Mesothelial cell of epicardium (in vitro differentiated cells): Measurements from ENCODE around the gene PTOV1. TPM values are rescaled to one million over a fixed set of nuclear protein-coding genes. Genes with fewer than 3 reads are reported as not detected.

ENCODE experiments used
- DNase-seq, 2 experiments: peaks; one replicate each; pipeline ENCODE4 v3.0.0; 2021; ENCODE audit warnings: low spot score in 2 of 2; ENCODE audit not compliant: unreplicated experiment in 2 of 2
- H3K27ac Mint-ChIP-seq: 2 replicates; pipeline ENCODE4 v1.8.0; 2021; ENCODE audit warnings: mixed read lengths
- H3K27me3 Mint-ChIP-seq: 2 replicates; pipeline ENCODE4 v1.8.0; 2021; ENCODE audit warnings: low read depth, mixed read lengths
- H3K36me3 Mint-ChIP-seq: 2 replicates; pipeline ENCODE4 v1.8.0; 2021; ENCODE audit warnings: mixed read lengths
- H3K4me1 Mint-ChIP-seq: 2 replicates; pipeline ENCODE4 v1.8.0; 2021; ENCODE audit warnings: mixed read lengths
- H3K4me3 Mint-ChIP-seq: 2 replicates; pipeline ENCODE4 v1.8.0; 2021; ENCODE audit warnings: mild to moderate bottlenecking, moderate library complexity, mixed read lengths
- H3K9me3 Mint-ChIP-seq: 2 replicates; pipeline ENCODE4 v1.8.0; 2021; ENCODE audit warnings: mixed read lengths
- CTCF ChIP-seq: fragments of 200-600 bp; sonication (generic); IDR thresholded peaks from one replicate; pipeline ENCODE4 v1.5.0; 2021; ENCODE audit warnings: antibody characterized with exemption; ENCODE audit not compliant: unreplicated experiment
- total RNA-seq: library from RNA; stranded (reverse); gene quantifications from 3 replicates; pipeline ENCODE4 v1.2.1, GENCODE V29; 2021

Gene PTOV1
- total RNA-seq, 1 donor from 2014 or later: 431 TPM

GRCh38 chr19:49836176-49837008 lies 14.6 kb upstream of the PTOV1 start:
- Mint-ChIP-seq H3K4me3 (no peak overlapping the region), H3K27me3 (no peaks in the 10 kb centered on the region), H3K27ac (no peak overlapping the region), H3K4me1 (no peaks in the 10 kb centered on the region), H3K9me3 (no peaks in the 10 kb centered on the region), H3K36me3 (peaks cover 47% of the 10 kb centered on the region)
- TF ChIP-seq CTCF: no peak
- DNase-seq: no peak

DNA sequence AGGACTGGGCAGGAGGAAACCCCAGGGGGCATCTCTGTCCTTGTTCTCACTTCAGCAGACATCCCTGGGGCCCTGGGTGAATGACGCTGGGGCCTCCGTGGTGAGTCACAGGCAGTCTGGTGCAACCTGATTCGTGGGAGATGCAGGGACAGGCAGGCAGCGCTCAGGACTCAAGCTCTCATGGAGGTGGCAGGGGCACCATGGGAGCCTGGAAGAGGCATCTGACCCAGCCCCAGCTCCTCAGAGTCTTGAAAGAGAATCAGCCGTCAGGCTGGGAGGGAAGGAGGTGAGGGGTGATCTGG lies 14.0 kb upstream of the PTOV1 start:
- Mint-ChIP-seq H3K27me3 (no peaks in the 10 kb centered on the region), H3K9me3 (no peaks in the 10 kb centered on the region), H3K27ac (no peak overlapping the region), H3K4me1 (no peaks in the 10 kb centered on the region), H3K4me3 (no peak overlapping the region), H3K36me3 (peaks cover 47% of the 10 kb centered on the region)
- DNase-seq: no peak
- TF ChIP-seq CTCF: no peak

DNA sequence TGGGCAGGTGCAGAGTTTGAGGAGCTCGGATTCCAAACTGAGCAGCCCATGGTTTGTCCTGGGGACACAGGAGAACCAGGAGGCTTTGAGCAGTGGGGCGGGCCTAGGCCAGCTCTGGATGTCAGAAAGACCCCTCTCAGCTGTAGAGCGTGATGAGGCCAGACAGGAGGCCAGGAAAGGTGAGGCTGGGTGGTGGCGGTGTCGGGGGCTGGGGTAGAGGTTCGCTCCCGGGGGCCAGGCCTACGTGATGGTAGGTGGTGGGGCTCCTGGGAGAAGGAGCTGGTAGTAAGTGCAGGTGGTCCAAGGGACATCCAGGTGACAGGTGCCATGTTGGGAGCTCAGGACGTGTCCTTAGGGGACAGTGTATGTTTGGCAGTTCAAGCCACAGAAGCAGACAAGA lies 13.5 kb upstream of the PTOV1 start:
- Mint-ChIP-seq H3K27ac (no peak overlapping the region), H3K4me1 (no peaks in the 10 kb centered on the region), H3K36me3 (peaks cover 45% of the 10 kb centered on the region), H3K4me3 (no peak overlapping the region), H3K27me3 (no peaks in the 10 kb centered on the region), H3K9me3 (no peaks in the 10 kb centered on the region)
- DNase-seq: no peak
- TF ChIP-seq CTCF: no peak

- Mint-ChIP-seq H3K9me3 (no peaks in the 10 kb centered on the region), H3K4me1 (no peaks in the 10 kb centered on the region), H3K27me3 (no peaks in the 10 kb centered on the region), H3K4me3 (no peak overlapping the region), H3K27ac (no peak overlapping the region), H3K36me3 (peaks cover 42% of the 10 kb centered on the region)
- TF ChIP-seq CTCF: no peak
- DNase-seq: no peak
Observed at GRCh38 chr19:49838885-49839588, 11.9 kb upstream of the PTOV1 start.

DNA sequence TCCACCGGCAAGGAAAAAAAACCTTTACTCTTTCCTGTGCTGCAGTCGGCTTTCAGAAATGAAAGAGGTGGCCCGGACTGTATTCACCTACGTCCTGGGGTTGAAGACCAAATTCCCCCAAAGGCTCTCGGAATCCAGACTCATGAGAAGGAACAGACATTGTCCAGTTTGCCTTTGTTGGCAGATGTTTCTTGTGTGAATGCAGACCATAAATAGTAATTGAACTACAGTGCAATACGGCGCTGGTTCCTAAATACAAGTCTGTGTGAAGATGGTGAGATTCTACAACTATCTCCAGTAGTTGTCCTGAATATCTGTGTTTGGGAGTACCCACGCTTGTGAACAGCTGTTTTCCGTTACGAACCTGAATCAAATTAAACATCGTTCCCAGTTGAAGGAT lies 11.2 kb upstream of the PTOV1 start:
- no peaks in the 10 kb centered on the region for H3K27me3 Mint-ChIP-seq
- no peak overlapping the region for H3K27ac Mint-ChIP-seq
- no peak for TF ChIP-seq CTCF
- DNase-seq: no peak
- no peak overlapping the region for H3K4me3 Mint-ChIP-seq
- H3K4me1 Mint-ChIP-seq: no peaks in the 10 kb centered on the region
- H3K9me3 Mint-ChIP-seq: no peaks in the 10 kb centered on the region
- peaks cover 40% of the 10 kb centered on the region for H3K36me3 Mint-ChIP-seq
